ENCODE data around the gene VPS37D.
"Not testable (repeated sequence)": the region's sequence is repeated elsewhere in the genome, so short reads cannot be mapped to it uniquely, and the experiment has no call there.

VPS37D gene, protein sequence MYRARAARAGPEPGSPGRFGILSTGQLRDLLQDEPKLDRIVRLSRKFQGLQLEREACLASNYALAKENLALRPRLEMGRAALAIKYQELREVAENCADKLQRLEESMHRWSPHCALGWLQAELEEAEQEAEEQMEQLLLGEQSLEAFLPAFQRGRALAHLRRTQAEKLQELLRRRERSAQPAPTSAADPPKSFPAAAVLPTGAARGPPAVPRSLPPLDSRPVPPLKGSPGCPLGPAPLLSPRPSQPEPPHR

DNA sequence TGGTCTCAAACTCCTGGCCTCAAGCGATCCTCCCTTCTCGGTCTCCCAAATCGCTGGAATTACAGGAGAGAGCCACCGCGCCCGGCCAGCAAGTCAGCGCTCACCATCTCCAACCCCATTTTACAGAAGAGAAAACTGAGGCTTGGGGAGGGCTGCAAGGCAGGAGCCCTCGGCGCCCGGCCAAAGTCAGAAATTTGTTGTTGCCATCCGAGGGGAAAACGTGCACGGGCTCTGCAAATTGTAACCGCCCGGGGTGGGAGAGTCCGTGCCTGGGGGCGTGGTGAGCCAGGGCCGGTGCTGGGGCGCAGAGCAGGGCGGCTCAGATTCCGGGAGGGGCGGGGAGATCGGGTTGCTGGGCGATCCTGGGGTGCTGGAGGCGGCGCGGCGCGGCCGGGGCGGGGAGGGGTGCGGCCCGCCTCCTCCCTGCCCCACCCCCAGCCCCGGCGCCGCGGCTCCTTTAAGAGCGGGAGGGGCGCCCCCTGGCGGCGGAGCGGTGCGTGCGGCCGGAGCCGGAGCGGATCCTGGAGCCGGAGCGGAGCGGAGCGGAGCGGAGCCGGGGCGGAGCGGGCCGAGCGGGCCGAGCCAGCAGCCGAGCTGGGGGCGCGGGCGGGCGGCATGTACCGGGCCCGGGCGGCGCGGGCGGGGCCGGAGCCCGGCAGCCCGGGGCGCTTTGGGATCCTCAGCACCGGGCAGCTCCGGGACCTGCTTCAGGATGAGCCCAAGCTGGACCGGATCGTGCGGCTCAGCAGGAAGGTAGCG is at the start of gene VPS37D:
VPS37D (plus strand) TSS at position 488 of the 759 bp plus-strand sequence; CDS start at position 616, 128 bp downstream.
- Histone ChIP-seq H3K9ac (ENCODE audit: low read depth, low read length) (no peak within 1 kb of the TSS), H3K4me3 (ENCODE audit: low read length) (peak within 1 kb of the TSS; percentile 60), H3K36me3 (ENCODE audit: insufficient read depth, low read depth, low read length) (no peaks in the 10 kb centered on the region), H3K4me1 (ENCODE audit: insufficient read depth, low read length) (peaks cover 4% of the 10 kb centered on the region; the same call in 1 of the 2 replicates), H3K27me3 (ENCODE audit: insufficient read depth, low read length) (peaks cover 19% of the 10 kb centered on the region), H3K27ac (ENCODE audit: low read length) (no peak within 1 kb of the TSS), H3K9me3 (ENCODE audit: insufficient read depth, low read depth, low read length) (no peaks in the 10 kb centered on the region)

DNA sequence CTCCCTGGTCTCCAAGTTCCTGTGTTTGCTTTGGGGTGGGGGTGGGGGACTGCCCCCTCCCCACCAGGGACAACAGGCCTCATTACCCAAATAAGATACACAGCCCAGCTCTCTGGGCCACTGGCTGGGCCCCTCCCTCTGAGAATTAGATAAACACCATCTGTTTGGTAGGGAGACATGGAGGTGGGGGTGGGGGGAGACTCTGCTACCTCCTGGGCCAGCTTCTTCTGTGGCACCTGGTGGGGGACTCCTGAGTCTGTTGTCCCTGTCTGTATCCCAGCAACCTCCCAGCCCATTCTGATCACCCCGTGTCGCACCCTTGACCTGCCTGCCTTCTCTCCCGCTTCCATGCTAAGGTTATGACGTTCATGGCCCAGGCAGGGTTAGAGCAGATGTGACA is 49.1 kb upstream of the VPS37D start:
- Histone ChIP-seq H3K9me3 (ENCODE audit: insufficient read depth, low read depth, low read length) (no peaks in the 10 kb centered on the region), H3K27me3 (ENCODE audit: insufficient read depth, low read length) (peaks cover 17% of the 10 kb centered on the region), H3K4me3 (ENCODE audit: low read length) (no peak overlapping the region), H3K9ac (ENCODE audit: low read depth, low read length) (no peak overlapping the region), H3K4me1 (ENCODE audit: insufficient read depth, low read length) (no peaks in the 10 kb centered on the region), H3K36me3 (ENCODE audit: insufficient read depth, low read depth, low read length) (no peaks in the 10 kb centered on the region), H3K27ac (ENCODE audit: low read length) (no peak overlapping the region)

DNA sequence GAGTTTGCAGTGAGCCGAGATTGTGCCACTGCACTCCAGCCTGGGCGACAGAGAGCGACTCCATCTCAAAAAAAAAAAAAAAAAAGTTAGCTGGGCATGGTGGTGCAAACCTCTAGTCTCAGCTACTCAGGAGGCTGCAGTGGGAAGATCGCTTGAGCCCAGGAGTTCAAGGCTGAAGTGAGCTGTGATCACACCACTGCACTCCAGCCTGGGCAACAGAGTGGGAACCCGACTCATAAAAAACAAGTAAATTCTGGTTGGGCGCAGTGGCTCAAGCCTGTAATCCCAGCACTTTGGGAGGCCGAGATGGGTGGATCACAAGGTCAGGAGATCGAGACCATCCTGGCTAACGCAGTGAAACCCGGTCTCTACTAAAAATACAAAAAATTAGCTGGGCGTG is 48.2 kb upstream of the VPS37D start:
- not testable (repeated sequence) for H3K27ac ChIP-seq (ENCODE audit: low read length); H3K4me3 ChIP-seq (ENCODE audit: low read length); H3K4me1 ChIP-seq (ENCODE audit: insufficient read depth, low read length); H3K36me3 ChIP-seq (ENCODE audit: insufficient read depth, low read depth, low read length); H3K9ac ChIP-seq (ENCODE audit: low read depth, low read length); H3K9me3 ChIP-seq (ENCODE audit: insufficient read depth, low read depth, low read length)
- peaks cover 25% of the 10 kb centered on the region for H3K27me3 ChIP-seq (ENCODE audit: insufficient read depth, low read length)

DNA sequence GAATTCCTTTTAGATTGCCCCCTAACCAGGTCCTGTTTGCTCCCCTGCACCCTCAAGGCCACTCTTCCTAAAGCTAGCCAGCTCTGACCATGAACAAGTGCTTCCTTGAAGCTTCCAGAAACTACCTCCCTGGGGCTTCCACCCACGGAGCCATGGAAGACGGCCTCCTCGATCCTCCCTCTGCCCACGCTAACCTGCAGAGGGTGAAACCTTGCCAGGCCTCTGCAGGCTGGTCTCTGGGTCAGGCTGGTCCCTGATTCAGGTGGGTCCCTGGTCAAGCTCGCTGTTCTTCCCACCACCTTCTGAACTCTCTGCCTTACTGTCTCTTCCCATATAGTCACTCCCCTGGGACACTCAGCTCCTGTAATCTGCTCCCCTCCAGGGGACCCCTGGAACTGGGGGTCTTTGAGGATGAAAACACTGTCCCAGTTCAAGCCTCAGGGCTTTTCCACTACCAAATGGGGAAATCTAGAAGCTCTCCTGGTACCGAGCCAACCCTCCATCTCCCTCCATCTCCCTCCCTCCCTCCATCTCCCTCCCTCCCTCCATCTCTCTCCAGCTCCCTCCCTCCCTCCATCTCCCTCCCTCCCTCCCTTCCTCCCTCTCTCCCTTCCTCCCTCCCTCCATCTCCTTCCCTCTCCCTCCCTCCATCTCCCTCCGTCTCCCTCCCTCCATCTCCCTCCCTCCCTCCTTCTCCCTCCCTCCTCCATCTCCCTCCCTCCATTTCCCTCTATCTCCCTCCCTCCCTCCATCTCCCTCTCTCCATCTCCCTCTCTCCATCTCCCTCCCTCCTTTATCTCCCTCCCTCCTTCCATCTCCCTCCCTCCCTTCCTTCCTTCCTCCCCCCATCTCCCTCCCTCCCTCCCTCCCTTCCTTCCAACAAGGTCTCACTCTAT is 46.2 kb upstream of the VPS37D start:
- Histone ChIP-seq H3K4me3 (ENCODE audit: low read length) (no peak overlapping the region), H3K27ac (ENCODE audit: low read length) (no peak overlapping the region), H3K27me3 (ENCODE audit: insufficient read depth, low read length) (peaks cover 39% of the 10 kb centered on the region), H3K4me1 (ENCODE audit: insufficient read depth, low read length) (no peaks in the 10 kb centered on the region), H3K36me3 (ENCODE audit: insufficient read depth, low read depth, low read length) (no peaks in the 10 kb centered on the region), H3K9ac (ENCODE audit: low read depth, low read length) (no peak overlapping the region), H3K9me3 (ENCODE audit: insufficient read depth, low read depth, low read length) (no peaks in the 10 kb centered on the region)

DNA sequence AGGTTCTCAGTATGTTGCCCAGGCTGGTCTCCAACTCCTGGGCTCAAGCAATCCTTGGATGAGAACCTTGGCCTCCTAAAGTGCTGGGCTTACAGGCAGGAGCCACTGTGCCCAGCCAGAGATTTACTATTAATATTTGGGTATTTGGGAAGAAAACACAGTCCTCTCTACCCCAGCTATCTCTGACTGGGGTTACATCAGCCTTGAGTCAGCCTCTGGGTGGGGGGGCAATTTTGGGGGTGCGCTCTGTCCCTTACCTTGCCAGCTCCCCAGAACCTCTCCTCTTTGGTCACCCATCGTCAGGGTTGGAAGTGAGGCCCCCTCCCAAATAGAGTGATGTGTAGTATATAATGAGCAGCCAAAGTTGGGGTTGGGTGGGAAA is 45.1 kb upstream of the VPS37D start:
- Histone ChIP-seq H3K9ac (ENCODE audit: low read depth, low read length) (no peak overlapping the region), H3K4me3 (ENCODE audit: low read length) (peak overlapping the region; percentile 68; the same call in 1 of the 2 replicates), H3K27me3 (ENCODE audit: insufficient read depth, low read length) (peaks cover 42% of the 10 kb centered on the region), H3K36me3 (ENCODE audit: insufficient read depth, low read depth, low read length) (no peaks in the 10 kb centered on the region), H3K4me1 (ENCODE audit: insufficient read depth, low read length) (no peaks in the 10 kb centered on the region), H3K9me3 (ENCODE audit: insufficient read depth, low read depth, low read length) (no peaks in the 10 kb centered on the region), H3K27ac (ENCODE audit: low read length) (no peak overlapping the region)

DNA sequence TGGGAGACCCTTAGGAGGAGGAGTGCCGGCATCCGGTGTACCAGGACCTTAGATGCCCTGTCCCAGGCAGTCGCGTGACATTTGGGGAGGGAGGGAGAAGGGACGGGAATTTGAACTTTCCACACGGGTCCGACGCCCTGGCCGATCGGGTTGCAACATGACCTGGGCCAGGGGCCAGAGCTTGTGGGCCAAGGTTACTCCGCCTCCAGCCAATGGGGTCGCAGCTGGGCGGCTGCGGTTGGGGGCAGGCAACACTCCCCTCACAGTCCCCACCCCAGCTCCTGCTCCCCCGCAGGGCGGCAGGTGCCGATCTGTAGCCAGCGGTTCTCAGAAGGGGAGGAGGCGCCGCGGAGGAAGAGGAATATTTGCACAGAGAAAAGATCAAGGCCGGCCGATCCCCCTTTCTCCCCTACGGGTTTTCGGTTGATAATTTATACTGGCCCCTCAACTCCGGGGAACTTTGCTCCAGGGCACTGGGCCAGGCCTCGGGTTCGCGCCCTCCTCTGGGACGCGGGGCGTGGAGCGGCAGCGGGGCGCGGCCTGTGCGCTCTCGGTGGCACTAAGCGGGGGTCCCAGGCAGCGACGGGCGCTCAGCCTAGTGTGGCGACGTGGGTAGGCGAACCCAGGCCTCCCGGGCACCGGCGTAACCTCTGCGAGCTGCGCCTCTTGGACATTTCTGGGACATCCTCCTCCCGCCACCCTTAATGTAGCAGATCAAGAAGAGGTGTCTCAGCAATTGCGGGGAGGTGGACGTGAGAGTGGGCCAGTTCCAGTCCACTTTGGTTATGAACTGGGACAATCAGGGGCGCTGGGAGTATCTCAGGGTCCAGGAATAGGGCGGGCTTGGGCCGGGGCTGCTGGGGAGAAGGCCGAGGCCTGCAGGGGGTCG is 44.5 kb upstream of the VPS37D start:
- peak overlapping the region; percentile 31; the same call in 1 of the 2 replicates for H3K9ac ChIP-seq (ENCODE audit: low read depth, low read length)

DNA sequence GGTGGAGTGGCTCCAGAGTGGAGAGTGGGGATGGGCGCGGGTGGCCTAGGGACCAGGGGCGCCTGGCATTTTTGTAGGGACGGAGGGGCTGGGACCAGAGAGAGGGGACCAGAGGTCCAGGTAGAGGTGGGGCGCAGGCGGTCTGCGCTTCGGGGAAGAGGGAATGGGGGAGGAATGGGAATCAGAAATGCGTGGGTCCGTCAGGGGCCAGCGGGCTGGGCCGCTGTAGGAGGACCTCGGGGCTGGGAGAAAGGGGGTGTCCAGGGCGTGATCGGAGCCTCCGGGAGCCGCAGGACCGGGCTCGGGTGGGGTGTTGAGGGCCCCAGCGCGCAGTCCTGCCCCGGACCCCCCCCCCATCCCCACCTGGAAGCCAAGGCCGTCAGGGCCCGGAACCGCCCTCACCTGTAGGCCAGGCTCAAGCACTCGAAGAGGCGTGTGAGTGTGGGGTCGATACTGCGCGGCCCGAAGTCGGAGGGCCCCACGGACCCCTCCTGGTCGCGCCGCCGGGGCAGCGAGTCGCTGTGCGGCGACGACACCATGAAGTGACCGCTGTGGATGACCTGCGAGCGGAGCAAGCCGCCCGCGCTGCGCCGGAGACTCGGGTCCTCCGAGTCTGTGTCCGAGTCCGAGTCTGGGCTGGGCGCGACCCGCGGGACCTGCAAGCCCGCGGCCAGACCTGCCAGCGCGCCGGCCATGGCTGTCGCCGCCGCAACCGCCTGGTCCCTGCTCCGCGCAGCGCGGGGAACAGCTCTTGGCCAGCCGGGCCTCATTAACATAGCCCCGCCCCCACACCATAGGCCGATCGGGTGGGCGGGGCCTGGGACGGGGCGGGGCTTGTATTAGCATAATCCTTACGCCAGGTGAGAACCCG is 43.6 kb upstream of the VPS37D start, which contains the start of gene MLXIPL:
MLXIPL (minus strand) TSS at position 725 of the 871 bp plus-strand sequence; CDS start at position 695, 30 bp downstream.
- H3K27me3 ChIP-seq (ENCODE audit: insufficient read depth, low read length), result peaks cover 55% of the 10 kb centered on the region
- H3K4me3 ChIP-seq (ENCODE audit: low read length), result peak within 1 kb of the TSS; percentile 68

More for the DNA sequence above, 44.5 kb upstream of the VPS37D start:
- Histone ChIP-seq H3K27me3 (ENCODE audit: insufficient read depth, low read length) (peaks cover 48% of the 10 kb centered on the region), H3K4me3 (ENCODE audit: low read length) (peak overlapping the region; percentile 68), H3K27ac (ENCODE audit: low read length) (no peak overlapping the region), H3K4me1 (ENCODE audit: insufficient read depth, low read length) (no peaks in the 10 kb centered on the region), H3K36me3 (ENCODE audit: insufficient read depth, low read depth, low read length) (no peaks in the 10 kb centered on the region), H3K9me3 (ENCODE audit: insufficient read depth, low read depth, low read length) (no peaks in the 10 kb centered on the region)

DNA sequence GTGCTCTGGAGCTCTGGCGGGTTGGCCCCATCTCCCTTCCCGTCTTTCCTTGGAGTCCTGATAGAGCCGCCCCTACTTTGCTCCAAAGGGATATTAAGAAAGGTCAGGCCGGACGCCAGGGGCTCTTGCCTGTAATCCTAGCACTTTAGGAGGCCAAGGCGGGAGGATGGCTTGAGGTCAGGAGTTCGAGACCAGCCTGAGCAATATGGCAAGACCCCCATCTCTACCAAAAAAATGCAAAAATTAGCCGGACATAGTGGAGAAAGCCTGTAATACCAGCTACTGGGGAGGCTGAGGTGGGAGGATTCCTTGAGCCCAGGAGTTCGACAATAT is 43.0 kb upstream of the VPS37D start:
- no peak overlapping the region for H3K27ac ChIP-seq (ENCODE audit: low read length)
- H3K4me1 ChIP-seq (ENCODE audit: insufficient read depth, low read length), result no peaks in the 10 kb centered on the region
- H3K9me3 ChIP-seq (ENCODE audit: insufficient read depth, low read depth, low read length), result no peaks in the 10 kb centered on the region
- no peak overlapping the region for H3K9ac ChIP-seq (ENCODE audit: low read depth, low read length)
- H3K36me3 ChIP-seq (ENCODE audit: insufficient read depth, low read depth, low read length), result no peaks in the 10 kb centered on the region
- peaks cover 55% of the 10 kb centered on the region for H3K27me3 ChIP-seq (ENCODE audit: insufficient read depth, low read length)
- H3K4me3 ChIP-seq (ENCODE audit: low read length), result no peak overlapping the region

More for the DNA sequence above, 43.6 kb upstream of the VPS37D start, which contains the start of gene MLXIPL:
- no peaks in the 10 kb centered on the region for H3K4me1 ChIP-seq (ENCODE audit: insufficient read depth, low read length)
- H3K36me3 ChIP-seq (ENCODE audit: insufficient read depth, low read depth, low read length), result no peaks in the 10 kb centered on the region
- no peaks in the 10 kb centered on the region for H3K9me3 ChIP-seq (ENCODE audit: insufficient read depth, low read depth, low read length)
- H3K9ac ChIP-seq (ENCODE audit: low read depth, low read length), result peak within 1 kb of the TSS; percentile 31; the same call in 1 of the 2 replicates
- no peak within 1 kb of the TSS for H3K27ac ChIP-seq (ENCODE audit: low read length)

DNA sequence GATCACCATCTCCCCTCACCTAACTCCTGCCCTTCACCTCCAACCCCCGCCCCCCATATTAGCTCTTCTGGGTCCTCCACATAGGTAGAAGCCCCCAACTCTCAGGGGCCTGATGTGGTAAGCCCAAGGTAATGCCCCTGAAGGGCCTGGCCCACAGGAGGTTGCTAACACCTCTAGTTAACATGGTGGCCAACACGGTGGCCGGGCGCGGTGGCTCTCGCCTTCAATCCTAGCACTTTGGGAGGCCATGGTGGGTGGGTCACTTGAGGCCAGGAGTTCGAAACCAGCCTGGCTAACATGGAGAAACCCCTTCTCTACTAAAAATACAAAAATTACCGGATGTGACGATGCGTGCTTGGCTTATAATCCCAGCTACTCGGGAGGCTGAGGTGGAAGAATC is 42.4 kb upstream of the VPS37D start:
- Histone ChIP-seq H3K4me3 (ENCODE audit: low read length) (no peak overlapping the region), H3K27me3 (ENCODE audit: insufficient read depth, low read length) (peaks cover 55% of the 10 kb centered on the region), H3K27ac (ENCODE audit: low read length) (no peak overlapping the region), H3K9me3 (ENCODE audit: insufficient read depth, low read depth, low read length) (no peaks in the 10 kb centered on the region), H3K4me1 (ENCODE audit: insufficient read depth, low read length) (no peaks in the 10 kb centered on the region), H3K9ac (ENCODE audit: low read depth, low read length) (no peak overlapping the region), H3K36me3 (ENCODE audit: insufficient read depth, low read depth, low read length) (no peaks in the 10 kb centered on the region)

DNA sequence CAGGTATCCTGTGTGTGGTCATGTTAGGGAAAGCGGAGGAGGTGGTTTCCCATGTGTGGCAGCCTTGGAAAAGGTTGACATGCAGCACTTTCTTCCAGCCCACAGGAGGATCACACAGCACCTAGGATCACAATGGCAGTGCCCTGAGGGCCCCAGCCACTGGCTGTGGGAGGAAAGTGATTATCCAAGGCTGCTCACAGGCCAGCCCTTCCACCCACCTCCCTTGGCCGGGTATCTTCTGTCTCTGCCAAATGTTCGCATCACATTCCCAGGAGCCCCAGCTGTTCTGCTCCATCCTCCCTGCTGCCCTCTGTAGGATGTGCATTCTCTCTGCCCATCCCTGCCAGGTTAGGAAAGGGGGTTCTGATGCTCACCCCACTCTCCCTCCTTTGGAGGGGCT is 40.8 kb upstream of the VPS37D start:
- H3K27ac ChIP-seq (ENCODE audit: low read length), result no peak overlapping the region
- no peaks in the 10 kb centered on the region for H3K4me1 ChIP-seq (ENCODE audit: insufficient read depth, low read length)
- H3K27me3 ChIP-seq (ENCODE audit: insufficient read depth, low read length), result peaks cover 50% of the 10 kb centered on the region
- H3K9me3 ChIP-seq (ENCODE audit: insufficient read depth, low read depth, low read length), result no peaks in the 10 kb centered on the region
- no peak overlapping the region for H3K9ac ChIP-seq (ENCODE audit: low read depth, low read length)
- H3K36me3 ChIP-seq (ENCODE audit: insufficient read depth, low read depth, low read length), result no peaks in the 10 kb centered on the region
- no peak overlapping the region for H3K4me3 ChIP-seq (ENCODE audit: low read length)

Measured in iPS-20b (cell line).